DOHH2 (cell line): ENCODE results near the gene TAF4B.

ENCODE experiments used
- EZH2phosphoT487 ChIP-seq: fragments of 200-600 bp; sonication (generic); IDR thresholded peaks from 2 replicates; pipeline ENCODE4 v1.6.1; 2017; ENCODE audit warnings: borderline replicate concordance, mild to moderate bottlenecking, antibody characterized with exemption, low read length, moderate library complexity, mixed read lengths
- TF ChIP-seq, protein P1 (sequence below): fragments of 200-600 bp; sonication (generic); IDR thresholded peaks from one replicate; pipeline ENCODE4 v1.5.1; 2014; ENCODE audit warnings: antibody characterized with exemption, mild to moderate bottlenecking, low read depth, low read length; ENCODE audit not compliant: poor library complexity, severe bottlenecking

DNA sequence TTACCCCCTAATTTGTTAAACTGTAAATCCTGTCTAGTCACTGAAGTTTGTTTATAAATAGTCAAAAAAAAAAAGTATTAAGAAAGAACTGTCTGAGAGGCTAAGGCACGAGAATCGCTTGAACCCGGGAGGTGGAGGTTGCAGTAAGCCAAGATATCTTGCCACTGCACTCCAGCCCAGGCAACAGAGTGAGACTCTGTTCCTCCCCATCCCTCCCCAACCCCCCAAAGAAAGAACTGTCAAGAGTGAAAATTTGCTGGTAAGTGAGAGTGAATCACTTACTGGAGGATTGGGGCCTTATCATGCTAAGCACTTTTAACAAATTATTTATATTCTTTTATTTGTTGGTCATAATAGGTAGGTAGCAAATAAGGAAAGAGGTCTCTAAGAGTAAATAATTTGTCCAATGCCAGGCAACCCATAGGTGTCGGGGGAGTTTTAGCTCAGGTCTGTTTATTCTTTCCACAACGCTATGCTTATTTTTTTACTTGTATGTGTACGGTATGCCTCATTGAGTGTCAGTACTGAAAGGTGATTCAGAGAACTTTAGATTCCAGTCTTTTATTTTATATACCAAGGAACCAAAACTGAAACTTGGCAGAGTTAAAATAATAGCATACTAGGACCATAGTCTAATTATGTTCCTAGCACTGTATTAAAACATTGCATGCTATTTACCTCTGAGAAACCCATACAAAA lies 2.5 kb downstream of the TAF4B start:
- TF ChIP-seq, protein P1, sequence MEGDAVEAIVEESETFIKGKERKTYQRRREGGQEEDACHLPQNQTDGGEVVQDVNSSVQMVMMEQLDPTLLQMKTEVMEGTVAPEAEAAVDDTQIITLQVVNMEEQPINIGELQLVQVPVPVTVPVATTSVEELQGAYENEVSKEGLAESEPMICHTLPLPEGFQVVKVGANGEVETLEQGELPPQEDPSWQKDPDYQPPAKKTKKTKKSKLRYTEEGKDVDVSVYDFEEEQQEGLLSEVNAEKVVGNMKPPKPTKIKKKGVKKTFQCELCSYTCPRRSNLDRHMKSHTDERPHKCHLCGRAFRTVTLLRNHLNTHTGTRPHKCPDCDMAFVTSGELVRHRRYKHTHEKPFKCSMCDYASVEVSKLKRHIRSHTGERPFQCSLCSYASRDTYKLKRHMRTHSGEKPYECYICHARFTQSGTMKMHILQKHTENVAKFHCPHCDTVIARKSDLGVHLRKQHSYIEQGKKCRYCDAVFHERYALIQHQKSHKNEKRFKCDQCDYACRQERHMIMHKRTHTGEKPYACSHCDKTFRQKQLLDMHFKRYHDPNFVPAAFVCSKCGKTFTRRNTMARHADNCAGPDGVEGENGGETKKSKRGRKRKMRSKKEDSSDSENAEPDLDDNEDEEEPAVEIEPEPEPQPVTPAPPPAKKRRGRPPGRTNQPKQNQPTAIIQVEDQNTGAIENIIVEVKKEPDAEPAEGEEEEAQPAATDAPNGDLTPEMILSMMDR, result no peak
- TF ChIP-seq EZH2phosphoT487, result no peak
